GM18907 (cell line): ENCODE data around the gene RUBCNL.

Experiments used
- ATAC-seq: cut with Tn5 transposase; IDR thresholded peaks from one replicate; pipeline ENCODE4 v1.9.1; 2021; ENCODE audit warnings: mild to moderate bottlenecking, moderate library complexity; ENCODE audit not compliant: unreplicated experiment

The RUBCNL gene

GRCh38 chr13:46313024-46313423, 74.0 kb downstream of the RUBCNL start:
- ATAC-seq = no peak

GRCh38 chr13:46311217-46311616, 75.8 kb downstream of the RUBCNL start:
- ATAC-seq = no peak

- ATAC-seq = no peak
Observed at GRCh38 chr13:46310066-46310465, 77.0 kb downstream of the RUBCNL start.

GRCh38 chr13:46307554-46307953, 79.5 kb downstream of the RUBCNL start:
- no peak for ATAC-seq

GRCh38 chr13:46304546-46304945, 82.5 kb downstream of the RUBCNL start:
- no peak for ATAC-seq

GRCh38 chr13:46303742-46304385, 83.2 kb downstream of the RUBCNL start:
- ATAC-seq = no peak

- no peak for ATAC-seq
Observed at GRCh38 chr13:46297361-46297811, 89.7 kb downstream of the RUBCNL start.

GRCh38 chr13:46296921-46297320, 90.1 kb downstream of the RUBCNL start:
- ATAC-seq = no peak

GRCh38 chr13:46296115-46296822, 90.8 kb downstream of the RUBCNL start:
- peak; percentile 51 for ATAC-seq

GRCh38 chr13:46295491-46296114, 91.4 kb downstream of the RUBCNL start:
- ATAC-seq = peak; percentile 62

- ATAC-seq = no peak
Observed at GRCh38 chr13:46293436-46293835, 93.6 kb downstream of the RUBCNL start.
